NCI-H1694 treated with DMSO at 0.1 percent for 48 hours (cell line): ENCODE measurements around the gene KRTAP12-3.
"Not testable (repeated sequence)": the region's sequence is repeated elsewhere in the genome, so short reads cannot be mapped to it uniquely, and the experiment has no call there.

Experiments
- DNase-seq: peaks from one replicate; lab custom pipeline; 2025; lab: John Stamatoyannopoulos, UW

The KRTAP12-3 gene

DNA sequence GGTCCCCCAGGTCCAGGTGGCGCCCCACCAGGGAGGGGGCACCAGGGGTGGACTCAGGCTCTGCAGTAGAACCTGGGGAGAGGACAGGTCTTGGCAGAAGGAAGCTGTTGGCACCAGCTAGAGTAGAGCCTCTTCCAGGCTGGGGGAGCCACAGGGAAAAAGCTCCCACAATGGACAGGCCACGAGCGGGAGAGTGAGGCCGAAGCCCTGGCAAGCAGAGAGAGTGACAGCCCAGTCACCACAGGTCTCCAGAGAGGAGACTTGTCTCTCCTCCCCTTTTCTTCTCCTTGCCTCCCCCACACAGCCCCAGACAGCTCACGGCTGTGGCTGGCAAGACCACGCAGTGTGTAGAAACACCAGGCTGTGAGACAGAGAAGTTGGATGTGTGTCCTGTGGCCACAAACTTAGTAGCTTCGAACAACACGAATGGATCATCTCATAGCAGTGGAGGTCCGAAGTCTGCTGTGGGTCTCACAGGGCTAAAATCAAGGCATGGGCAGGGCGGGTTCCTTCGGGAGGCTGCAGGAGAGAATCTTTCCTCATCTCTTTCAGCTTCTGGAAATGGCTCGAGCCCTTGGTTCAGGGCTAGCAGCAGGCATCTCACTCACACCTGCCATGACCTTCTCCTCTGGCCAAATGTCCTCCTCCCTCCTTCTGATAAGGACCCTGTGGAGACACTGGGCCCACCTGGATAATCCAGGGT, 6.6 kb upstream of the KRTAP12-3 start:
- no peak for DNase-seq

- DNase-seq = no peak
These were observed 4.6 kb upstream of the KRTAP12-3 start for GRCh38 chr21:44653123-44653522.

DNA sequence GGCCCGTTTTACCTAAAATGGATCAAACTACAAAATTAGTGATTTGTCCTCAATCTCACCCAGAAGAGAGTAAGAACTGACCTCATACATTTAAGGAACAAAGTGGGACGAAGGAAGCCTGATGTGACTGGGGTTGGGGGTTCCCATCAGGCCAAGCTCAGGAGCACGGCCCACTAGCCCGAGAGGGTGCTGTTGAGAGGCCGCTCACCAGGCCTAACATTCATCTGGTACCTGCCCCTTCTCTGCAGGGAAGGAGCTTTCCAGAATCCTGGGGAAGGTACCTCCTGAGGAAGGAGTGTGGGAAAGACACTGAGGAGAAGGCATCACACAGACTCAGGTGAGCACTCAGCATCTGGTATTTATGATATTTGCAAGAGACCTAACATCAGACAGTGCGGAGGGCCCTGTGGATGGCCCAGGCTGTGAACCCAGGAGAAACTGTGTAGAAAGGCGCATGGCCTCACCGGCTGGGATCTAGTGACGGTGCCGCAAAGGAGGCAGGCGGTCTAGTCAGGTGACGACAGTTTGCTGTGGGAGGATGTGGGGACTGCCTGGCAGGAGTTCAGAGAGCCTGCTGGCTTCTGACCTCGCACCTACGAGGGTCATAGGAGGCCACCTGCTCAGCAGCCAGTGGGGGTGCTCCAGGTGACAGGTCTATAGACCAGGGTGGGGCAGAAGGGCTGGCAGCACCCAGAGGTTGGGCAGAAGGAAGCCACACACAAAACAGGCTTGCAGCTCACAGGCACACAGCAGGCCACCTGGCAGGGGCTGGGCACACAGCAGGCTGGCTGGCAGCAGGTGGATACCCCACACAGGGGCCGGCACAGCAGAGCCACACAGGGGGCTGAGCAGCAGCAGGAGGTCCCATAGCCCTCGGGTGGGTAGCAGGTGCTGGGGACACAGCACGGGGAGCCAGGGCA, 3.8 kb upstream of the KRTAP12-3 start:
- no peak for DNase-seq

GRCh38 chr21:44654576-44655175, 3.1 kb upstream of the KRTAP12-3 start, which contains the start of gene KRTAP12-4:
Gene KRTAP12-4 (minus strand): TSS chr21:44654659. CDS start chr21:44654614, 45 bp downstream.
- DNase-seq = no peak

- no peak for DNase-seq
These were observed 864 bp upstream of the KRTAP12-3 start for GRCh38 chr21:44656868-44657267.

DNA sequence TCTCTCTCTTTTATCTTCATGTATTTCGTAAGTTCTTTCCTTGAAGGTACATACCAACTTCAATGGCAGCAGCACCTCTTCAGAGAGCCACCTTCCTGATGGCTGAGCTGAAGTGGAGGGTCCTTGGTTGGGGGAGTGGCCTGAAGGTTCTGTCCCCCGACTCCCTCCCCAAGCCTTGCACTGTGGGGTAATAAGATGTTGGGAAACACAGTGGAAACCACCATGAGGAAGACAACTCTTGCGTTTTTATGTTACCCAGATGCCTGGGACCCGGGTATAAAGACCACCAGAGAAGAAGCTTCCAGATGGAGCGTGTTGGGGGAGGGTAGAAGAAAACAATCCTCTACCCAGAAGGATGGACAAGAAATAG, 794 bp downstream of the KRTAP12-3 start:
- DNase-seq = no peak

GRCh38 chr21:44658913-44659595, 1.3 kb downstream of the KRTAP12-3 start:
- DNase-seq = no peak

DNA sequence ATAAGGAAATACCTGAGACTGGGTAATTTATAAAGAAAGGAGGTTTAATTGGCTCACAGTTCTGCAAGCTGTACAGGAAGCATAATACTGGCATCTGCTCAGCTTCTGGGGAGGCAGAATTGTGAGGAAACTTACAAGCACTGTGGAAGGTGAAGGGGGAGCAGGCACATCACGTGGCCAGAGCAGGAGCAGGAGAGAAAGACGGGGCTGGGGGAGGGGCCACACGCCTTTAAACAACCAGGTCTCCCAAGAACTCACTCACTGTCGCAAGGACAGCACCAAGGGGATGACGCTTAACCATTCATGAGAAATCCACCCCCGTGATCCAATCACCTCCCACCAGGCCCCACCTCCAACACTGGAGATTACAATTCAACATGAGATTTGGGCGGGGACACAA, 3.8 kb downstream of the KRTAP12-3 start:
- DNase-seq = not testable (repeated sequence)

DNA sequence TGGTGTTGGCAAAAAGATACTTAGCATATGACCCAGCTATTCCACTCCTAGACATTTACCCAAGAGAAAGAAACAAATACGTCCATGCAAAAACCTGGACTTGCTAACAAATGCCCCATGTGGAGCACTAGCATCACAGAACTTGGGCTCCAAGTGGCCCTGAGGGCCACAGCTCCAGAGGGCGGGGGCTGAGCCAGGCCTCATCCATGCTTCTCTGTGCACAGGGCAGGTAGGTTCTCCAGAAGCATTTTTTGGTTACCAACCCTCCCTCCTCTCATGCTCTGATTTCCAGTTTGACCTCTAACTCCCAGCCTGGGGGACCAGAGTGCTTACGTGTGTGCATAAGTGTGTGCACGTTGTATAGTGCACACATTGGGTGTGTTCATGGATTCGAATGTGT, 7.0 kb downstream of the KRTAP12-3 start:
- DNase-seq = no peak

GRCh38 chr21:44666401-44667320, 8.9 kb downstream of the KRTAP12-3 start, which contains the start of gene KRTAP12-2:
Gene KRTAP12-2 (minus strand): TSS chr21:44666927. CDS start chr21:44666886, 41 bp downstream.
- DNase-seq = peak; percentile 38

GRCh38 chr21:44667612-44668011, 9.9 kb downstream of the KRTAP12-3 start:
- no peak for DNase-seq

GRCh38 chr21:44670642-44671432, 13.1 kb downstream of the KRTAP12-3 start:
- DNase-seq = no peak

DNA sequence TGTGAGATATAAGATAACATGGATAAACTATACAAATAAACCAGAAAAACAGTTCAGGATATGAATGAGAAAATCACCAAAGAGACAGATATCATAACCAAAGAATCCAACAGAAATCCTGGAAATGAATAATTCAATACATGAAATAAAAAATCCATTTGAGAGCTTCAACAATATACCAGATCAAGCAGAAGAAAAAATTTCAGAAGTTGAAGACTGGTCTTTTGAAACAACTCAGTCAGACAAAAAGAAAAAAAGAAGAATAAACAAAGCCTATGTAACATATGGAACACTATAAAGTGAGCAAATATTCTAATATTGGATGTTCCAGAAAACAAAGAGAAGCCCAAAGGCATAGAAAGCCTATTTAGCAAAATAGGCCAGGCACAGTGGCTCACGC, 14.2 kb downstream of the KRTAP12-3 start:
- DNase-seq = no peak

- DNase-seq = no peak
These were observed 20.1 kb downstream of the KRTAP12-3 start for GRCh38 chr21:44677881-44678280.

GRCh38 chr21:44681152-44681551, 23.4 kb downstream of the KRTAP12-3 start:
- DNase-seq = no peak

- DNase-seq = peak; percentile 78
These were observed 24.3 kb downstream of the KRTAP12-3 start, which contains the start of gene KRTAP12-1 for GRCh38 chr21:44681861-44682579. Gene KRTAP12-1 (minus strand): TSS chr21:44682163. CDS start chr21:44682123, 40 bp downstream.

DNA sequence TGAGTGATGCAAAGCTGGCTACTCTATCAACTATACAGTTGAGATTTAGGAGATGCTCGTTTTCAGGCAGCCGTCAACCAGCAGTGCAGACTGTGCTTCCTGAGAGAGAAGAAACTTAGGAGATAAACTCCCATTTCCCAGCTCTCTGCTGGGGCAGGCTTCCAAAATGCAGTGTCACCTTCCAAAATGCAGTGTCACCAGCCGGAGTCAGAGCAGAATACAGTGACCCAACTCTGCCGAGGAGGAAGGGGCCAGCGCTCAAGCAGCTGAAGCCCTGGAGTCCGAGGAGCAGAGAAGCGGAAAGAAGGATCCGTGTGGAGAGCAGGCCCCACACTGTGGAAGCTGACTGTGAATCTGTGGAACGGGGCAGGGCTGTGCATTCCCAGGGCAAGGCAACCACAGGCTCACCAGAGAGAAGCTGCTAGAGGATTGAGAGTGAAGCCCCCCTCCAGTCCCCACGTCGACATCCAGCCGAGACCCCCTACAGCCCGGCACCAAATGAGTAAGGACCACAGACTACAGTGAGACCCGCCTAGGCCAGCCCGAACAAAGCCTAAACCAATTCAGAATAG, 24.9 kb downstream of the KRTAP12-3 start:
- DNase-seq = no peak

DNA sequence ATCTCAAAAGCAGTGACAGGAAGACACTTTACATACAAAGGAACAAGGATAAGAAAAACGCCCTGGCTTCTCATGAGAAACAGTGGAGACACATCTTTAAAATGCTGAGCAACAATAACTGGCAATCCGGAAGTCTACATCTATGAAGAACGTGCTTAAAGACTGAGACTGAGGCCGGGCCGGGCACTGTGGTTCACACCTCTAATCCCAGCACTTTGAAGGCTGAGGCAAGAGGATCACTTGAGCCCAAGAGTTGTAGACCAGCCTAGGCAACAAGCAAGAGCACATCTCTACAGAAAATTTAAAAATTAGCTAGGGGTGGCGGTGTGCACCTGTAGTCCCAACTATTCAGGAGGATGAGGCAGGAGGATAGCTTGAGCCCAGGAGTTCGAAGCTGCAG, 26.3 kb downstream of the KRTAP12-3 start:
- DNase-seq = no peak

- DNase-seq = no peak
These were observed 26.8 kb downstream of the KRTAP12-3 start for GRCh38 chr21:44684483-44684882.
